Measurements from ENCODE around the gene CUX1.
"Not testable (repeated sequence)": the region's sequence is repeated elsewhere in the genome, so short reads cannot be mapped to it uniquely, and the experiment has no call there.

Gene CUX1

GRCh38 chr7:101824440-101824839 lies 7.0 kb downstream of the CUX1 start:
- DNase-seq (ENCODE audit: low spot score) = no peak

- DNase-seq (ENCODE audit: low spot score) = no peak
Measured at GRCh38 chr7:101826081-101826835, 8.8 kb downstream of the CUX1 start.

- DNase-seq (ENCODE audit: low spot score) = no peak
Measured at GRCh38 chr7:101828301-101829020, 11.0 kb downstream of the CUX1 start.

GRCh38 chr7:101829374-101829773 lies 11.9 kb downstream of the CUX1 start:
- DNase-seq (ENCODE audit: low spot score) = no peak

DNA sequence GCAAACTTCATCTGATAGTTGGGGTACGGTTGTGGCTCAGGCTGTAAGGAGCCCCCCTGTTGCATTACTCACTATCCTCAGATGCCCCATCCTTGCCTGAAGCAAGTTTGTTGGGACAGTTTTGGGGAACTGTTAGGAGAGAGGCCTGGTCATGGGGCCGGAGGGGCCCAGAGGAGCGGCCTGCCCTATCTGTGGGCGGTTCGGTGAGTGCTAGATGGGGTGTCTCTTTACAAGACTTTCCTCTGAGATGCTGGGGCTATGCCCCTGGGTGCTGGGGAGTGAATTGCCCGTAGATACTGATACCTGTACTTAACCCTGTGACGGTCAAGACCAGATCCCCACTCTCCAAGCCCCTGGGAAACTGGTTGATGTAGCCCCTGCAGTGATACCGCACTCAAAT lies 12.4 kb downstream of the CUX1 start:
- DNase-seq (ENCODE audit: low spot score) = no peak

DNA sequence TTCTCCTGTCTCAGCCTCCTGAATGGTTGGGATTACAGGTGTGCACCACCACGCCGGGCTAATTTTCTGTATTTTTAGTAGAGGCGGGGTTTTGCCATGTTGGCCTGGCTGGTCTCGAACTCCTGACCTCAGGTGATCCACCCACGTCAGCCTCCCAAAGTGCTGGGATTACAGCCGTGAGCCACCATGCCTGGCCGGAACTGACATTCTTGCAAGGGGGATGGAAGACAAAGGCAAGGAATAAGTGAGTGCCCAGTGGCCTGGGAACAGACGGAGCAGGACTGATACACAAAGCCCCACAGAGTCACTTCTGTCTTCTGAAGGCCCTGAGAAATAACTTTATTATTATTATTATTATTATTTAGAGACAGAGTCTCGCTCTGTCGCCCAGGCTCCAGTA lies 14.0 kb downstream of the CUX1 start:
- DNase-seq (ENCODE audit: low spot score) = not testable (repeated sequence)

DNA sequence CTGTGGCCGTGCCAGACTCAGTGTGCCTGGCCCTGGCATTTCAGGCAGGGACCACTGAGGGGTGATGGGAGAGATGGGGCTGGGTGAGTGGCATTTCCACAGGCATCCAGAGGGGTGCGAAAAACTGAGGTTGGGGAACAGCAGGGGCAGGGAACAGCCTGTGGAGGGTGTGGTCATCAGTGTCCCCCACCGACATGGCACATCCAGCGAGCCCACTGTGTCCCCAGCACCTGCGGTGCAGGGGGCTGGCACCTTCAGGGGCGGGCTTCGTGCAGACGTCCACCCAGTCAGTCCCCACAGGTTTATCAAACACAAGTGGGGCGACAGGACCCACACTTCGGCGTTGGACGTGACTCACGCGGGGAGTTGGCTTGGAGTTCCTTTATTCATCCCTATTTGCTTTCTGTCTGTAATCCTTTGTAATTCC lies 14.8 kb downstream of the CUX1 start:
- DNase-seq (ENCODE audit: low spot score) = no peak

- DNase-seq (ENCODE audit: low spot score) = no peak
Measured at GRCh38 chr7:101832685-101833375, 15.4 kb downstream of the CUX1 start.

DNA sequence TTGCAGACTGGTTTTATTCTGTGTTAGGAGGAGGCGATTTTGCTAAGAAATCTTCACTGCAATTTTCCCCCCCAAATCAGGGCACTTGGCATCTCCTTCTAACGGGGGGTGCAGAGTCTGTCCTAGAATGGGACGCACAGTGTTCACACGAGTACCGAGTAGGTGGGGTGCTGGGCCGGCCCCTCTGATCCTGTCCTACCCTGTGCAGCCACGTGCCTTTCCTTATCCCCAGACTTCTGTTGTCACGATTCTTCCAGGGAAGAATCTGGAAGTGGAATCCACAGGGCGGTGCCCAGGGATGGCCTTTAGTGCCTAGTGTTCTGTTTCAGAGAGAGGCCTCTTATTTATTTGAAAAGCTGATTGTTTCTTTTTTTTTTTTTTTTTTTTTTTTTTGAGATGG lies 16.4 kb downstream of the CUX1 start:
- no peak for DNase-seq (ENCODE audit: low spot score)

- no peak for DNase-seq (ENCODE audit: low spot score)
Measured at GRCh38 chr7:101835136-101835535, 17.7 kb downstream of the CUX1 start.

DNA sequence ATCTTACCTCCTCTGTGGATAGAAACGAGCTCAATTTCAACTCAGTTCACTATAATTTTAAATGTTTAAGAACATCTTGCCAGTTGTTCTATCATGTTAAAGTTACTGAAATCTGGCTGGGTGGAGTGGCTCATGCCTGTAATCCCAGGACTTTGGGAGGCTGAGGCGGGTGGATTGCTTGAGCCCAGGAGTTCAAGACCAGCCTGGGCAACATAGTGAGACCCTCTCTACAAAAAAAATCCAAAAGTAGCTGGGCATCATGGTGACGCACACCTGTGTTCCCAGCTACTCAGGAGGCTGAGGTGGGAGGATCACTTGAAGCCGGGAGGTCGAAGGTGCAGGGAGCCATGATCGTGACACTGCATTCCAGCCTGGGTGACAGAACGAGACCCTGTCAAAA lies 20.0 kb downstream of the CUX1 start:
- DNase-seq (ENCODE audit: low spot score) = not testable (repeated sequence)

GRCh38 chr7:101838837-101839483 lies 21.5 kb downstream of the CUX1 start:
- DNase-seq (ENCODE audit: low spot score) = no peak

GRCh38 chr7:101841328-101841727 lies 23.9 kb downstream of the CUX1 start:
- no peak for DNase-seq (ENCODE audit: low spot score)

- DNase-seq (ENCODE audit: low spot score) = no peak
Measured at GRCh38 chr7:101843293-101844271, 26.2 kb downstream of the CUX1 start.

GRCh38 chr7:101845974-101846373 lies 28.5 kb downstream of the CUX1 start:
- no peak for DNase-seq (ENCODE audit: low spot score)

DNA sequence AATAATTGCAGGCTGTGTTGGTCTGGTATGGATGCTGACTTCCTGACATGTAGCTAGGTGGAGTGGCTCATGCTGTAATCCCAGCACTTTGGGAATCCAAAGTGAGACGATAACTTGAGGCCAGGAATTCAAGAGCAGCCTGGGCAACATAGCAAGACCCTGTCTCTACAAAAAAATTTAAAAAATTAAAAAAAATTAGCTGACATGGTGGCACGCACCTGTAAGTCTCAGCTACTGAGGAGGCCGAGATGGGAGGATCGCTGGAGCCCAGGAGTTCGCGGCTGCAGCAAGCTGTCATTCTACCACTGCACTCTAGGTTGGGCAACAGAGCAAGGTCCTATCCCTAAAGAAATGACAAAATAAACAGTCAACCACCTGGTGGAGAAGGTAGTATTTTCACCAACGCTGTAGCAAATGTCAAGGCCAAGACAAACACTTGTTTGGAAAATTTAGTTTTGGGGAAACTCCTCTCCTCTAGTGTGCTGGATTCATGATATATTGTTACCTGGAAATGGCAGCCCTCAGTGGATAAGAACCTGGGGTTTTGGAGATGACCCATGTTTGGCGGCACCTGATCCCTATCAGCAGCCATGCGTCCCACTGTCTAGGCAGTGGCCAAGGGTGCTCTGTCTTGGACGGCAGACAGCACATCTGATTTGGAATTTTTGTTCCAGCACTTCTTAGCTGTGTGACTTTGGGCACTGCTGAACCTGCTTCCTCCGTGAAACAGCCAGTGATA lies 29.5 kb downstream of the CUX1 start:
- DNase-seq (ENCODE audit: low spot score) = no peak

DNA sequence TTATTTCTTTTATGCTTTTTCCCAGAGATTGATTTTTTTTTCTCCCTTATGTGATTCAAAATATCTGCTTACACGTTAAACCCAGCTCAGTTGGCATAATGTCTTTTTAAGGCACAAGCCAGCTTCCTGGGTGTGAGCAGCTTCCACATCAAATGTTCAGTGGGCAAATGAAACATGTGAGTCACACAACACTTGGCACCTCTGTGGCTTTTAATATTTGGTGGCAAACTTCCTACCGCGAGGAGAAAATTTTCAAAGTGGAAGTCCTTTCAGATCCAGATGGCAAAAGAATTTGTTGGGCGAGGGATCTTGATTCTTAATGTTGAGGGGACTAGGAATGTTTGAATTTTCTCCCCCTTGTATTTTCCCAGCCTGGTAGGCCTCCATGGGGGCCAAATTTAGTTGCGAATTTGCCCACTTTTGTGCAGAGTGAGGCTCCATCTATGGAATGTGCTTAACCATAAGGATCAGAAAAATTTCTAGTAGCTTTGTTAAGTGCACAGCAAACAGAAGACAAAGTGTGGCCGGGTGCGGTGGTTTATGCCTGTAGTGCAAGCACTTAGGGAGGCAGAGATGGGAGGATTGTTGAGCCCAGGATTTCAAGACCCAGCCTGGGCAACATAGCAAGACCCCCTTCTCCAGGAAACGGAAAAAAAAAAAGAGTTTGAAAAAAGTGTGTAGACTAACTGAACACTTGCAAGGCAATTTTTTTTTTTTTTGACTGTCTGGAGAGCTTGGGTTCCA lies 31.0 kb downstream of the CUX1 start:
- peak; percentile 13 for DNase-seq (ENCODE audit: low spot score)

- DNase-seq (ENCODE audit: low spot score) = not testable (repeated sequence)
Measured at GRCh38 chr7:101849314-101849713, 31.9 kb downstream of the CUX1 start.

GRCh38 chr7:101852364-101852763 lies 34.9 kb downstream of the CUX1 start:
- DNase-seq (ENCODE audit: low spot score) = not testable (repeated sequence)

GRCh38 chr7:101853684-101854083 lies 36.3 kb downstream of the CUX1 start:
- no peak for DNase-seq (ENCODE audit: low spot score)
